ENCODE measurements around the gene MBP. TPM values are rescaled to one million over a fixed set of nuclear protein-coding genes. Genes with fewer than 3 reads are reported as not detected.

The MBP gene
- total RNA-seq, 2 experiments from 2014 or later: 35.9 to 36.6 TPM

DNA sequence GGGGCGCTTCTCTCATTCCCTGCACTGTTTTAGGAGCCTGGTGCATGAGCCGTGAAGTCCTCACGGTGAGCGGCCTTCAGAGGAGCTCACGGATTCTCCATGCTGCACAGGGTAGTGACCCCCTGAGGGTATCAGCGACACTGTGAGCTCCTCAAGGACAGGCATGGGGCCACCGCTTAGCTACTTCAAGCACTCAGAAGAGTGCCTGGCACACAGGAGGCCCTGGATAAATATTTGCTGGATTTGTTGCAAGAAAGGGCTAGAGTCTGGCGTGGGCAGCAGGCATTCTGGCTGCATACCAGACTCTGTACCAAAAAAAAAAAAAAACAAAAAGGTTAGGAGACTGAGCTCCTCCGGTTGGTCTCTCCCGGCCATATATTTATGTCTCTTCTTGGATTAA, 5.7 kb upstream of the MBP start:
- Mint-ChIP-seq H3K27ac (no peak overlapping the region), H3K36me3 (ENCODE audit: low read depth) (peaks cover 5% of the 10 kb centered on the region), H3K4me1 (ENCODE audit: low read depth) (peaks cover 42% of the 10 kb centered on the region), H3K4me3 (no peak overlapping the region), H3K27me3 (ENCODE audit: low read depth) (no peaks in the 10 kb centered on the region), H3K9me3 (peaks cover 16% of the 10 kb centered on the region)
- intact Hi-C loops (cut with micrococcal nuclease): no loop called here
- no peak for DNase-seq
- CTCF ChIA-PET: interaction anchor here (0.8 to 1.2 kb wide), 4 partner anchors 12 to 138 kb away, joined by 3 to 5 read pairs (median 4); no protein-coding TSS in a partner anchor

DNA sequence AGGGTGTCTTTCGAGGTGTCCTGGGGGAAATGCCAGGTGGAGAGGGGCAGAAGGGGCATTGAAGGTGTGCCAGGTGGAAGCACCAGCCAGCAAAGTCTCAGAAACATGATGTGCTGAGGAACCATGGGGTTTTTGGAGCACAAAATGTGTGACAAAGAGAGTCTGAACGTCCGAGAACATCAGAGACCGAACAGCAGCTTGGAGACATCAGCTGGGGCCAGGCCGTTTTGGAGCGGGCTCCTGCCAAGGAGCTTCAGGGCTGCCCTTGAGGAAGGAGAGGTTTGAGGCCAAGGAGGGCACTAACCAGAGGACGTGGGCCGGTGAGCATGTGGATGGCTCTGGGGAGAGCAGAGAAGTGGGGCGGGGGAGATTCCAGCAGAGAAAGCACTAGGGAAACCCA, 5.3 kb upstream of the MBP start:
- intact Hi-C loops (cut with micrococcal nuclease): no loop called here

DNA sequence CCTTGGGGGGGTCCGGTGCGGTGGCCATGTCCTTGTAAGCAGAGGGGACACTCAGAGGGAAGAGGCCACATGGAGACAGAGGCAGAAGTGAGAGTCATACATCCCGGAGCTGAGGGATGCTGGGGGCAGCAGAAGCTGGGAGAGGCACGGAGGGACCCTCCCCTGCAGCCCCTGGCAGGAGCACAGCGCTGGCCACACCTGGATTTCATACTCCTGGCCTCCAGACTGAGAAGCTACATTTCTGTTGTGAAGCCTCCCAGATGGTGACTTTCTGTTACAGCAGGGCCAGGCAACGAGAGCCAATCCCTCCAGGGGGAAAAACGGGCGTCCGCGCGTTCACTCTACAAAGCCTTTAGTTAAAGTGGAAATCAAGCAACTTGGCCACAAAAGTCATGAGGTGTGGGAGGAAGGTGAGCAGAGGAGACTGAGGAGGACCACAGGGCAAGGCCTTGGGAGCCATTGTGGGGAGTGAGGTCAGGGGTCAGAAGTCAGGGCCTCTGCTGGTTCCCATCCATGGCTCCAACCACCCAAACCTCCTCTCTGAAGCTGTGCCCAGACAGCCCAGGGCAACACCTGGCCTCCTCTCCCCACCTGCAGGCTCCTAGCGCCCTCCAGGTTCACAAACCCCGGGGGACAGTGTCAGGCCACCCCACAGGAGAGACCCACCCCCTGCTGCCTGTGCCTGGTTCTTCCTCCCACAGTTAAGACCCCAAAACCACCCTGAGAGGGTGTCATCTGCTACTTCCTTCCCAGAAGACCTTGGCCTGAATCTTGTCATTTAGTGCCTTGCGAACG, 4.5 kb upstream of the MBP start:
- peaks cover 44% of the 10 kb centered on the region for H3K4me1 Mint-ChIP-seq (ENCODE audit: low read depth)
- no peaks in the 10 kb centered on the region for H3K27me3 Mint-ChIP-seq (ENCODE audit: low read depth)
- H3K4me3 Mint-ChIP-seq: no peak overlapping the region
- H3K9me3 Mint-ChIP-seq: peaks cover 4% of the 10 kb centered on the region
- CTCF ChIA-PET: interaction anchor here (0.7 kb wide), 1 partner anchor 36 kb away, joined by 6 read pairs; no protein-coding TSS in a partner anchor
- DNase-seq: no peak
- no peaks in the 10 kb centered on the region for H3K36me3 Mint-ChIP-seq (ENCODE audit: low read depth)
- H3K27ac Mint-ChIP-seq: no peak overlapping the region
- intact Hi-C loops (cut with micrococcal nuclease): no loop called here

More for the DNA sequence above, 5.3 kb upstream of the MBP start:
- Mint-ChIP-seq H3K4me1 (ENCODE audit: low read depth) (peaks cover 44% of the 10 kb centered on the region), H3K27ac (no peak overlapping the region), H3K4me3 (no peak overlapping the region), H3K27me3 (ENCODE audit: low read depth) (no peaks in the 10 kb centered on the region), H3K36me3 (ENCODE audit: low read depth) (peaks cover 5% of the 10 kb centered on the region), H3K9me3 (peaks cover 12% of the 10 kb centered on the region)
- CTCF ChIA-PET: interaction anchor here (0.7 to 1.2 kb wide), 4 partner anchors 37 to 138 kb away, joined by 3 to 6 read pairs (median 4); no protein-coding TSS in a partner anchor
- DNase-seq: no peak

DNA sequence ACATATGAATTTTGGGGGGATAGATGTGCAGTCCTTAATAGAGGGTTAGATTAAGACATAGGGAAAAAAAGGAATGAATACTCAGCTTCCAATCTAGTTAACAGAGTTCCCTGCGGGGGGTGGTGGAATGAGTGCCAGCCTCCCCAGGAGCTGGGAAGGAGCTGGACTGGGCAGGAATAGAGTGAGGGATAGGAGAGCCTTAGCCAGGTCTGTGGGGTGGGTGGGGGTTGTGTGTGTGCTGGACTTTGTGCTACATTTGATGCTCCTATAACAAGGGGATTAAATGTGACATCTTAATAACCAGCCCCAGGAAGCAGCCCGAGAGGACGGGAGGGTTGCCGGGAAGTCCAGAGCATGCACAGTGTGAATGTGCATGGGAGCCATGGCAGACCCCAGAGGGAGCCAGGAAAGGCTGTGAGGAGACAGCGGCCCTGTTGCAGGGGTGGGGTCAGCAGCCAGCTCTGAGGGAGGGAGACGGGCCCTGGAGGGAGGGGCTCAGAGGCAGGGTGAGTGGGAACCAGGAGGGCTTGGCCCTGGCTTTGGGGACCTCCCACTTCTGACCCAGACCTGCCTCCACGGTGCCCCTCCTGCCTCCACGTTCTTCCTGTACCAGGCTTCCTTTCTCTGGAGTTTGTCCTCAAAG, 3.6 kb upstream of the MBP start:
- peaks cover 2% of the 10 kb centered on the region for H3K36me3 Mint-ChIP-seq (ENCODE audit: low read depth)
- peaks cover 36% of the 10 kb centered on the region for H3K4me1 Mint-ChIP-seq (ENCODE audit: low read depth)
- H3K27me3 Mint-ChIP-seq (ENCODE audit: low read depth): no peaks in the 10 kb centered on the region
- H3K27ac Mint-ChIP-seq: no peak overlapping the region
- H3K4me3 Mint-ChIP-seq: no peak overlapping the region
- CTCF ChIA-PET: no interaction called here
- DNase-seq: no peak
- intact Hi-C loops (cut with micrococcal nuclease): no loop called here
- no peaks in the 10 kb centered on the region for H3K9me3 Mint-ChIP-seq

- peaks cover 6% of the 10 kb centered on the region for H3K36me3 Mint-ChIP-seq (ENCODE audit: low read depth)
- no peaks in the 10 kb centered on the region for H3K9me3 Mint-ChIP-seq
- DNase-seq: no peak
- CTCF ChIA-PET: no interaction called here
- H3K27ac Mint-ChIP-seq: no peak overlapping the region
- peaks cover 34% of the 10 kb centered on the region for H3K4me1 Mint-ChIP-seq (ENCODE audit: low read depth)
- intact Hi-C loops (cut with micrococcal nuclease): no loop called here
- no peak overlapping the region for H3K4me3 Mint-ChIP-seq
- H3K27me3 Mint-ChIP-seq (ENCODE audit: low read depth): no peaks in the 10 kb centered on the region
These were observed 2.9 kb upstream of the MBP start for GRCh38 chr18:77135339-77136075.

DNA sequence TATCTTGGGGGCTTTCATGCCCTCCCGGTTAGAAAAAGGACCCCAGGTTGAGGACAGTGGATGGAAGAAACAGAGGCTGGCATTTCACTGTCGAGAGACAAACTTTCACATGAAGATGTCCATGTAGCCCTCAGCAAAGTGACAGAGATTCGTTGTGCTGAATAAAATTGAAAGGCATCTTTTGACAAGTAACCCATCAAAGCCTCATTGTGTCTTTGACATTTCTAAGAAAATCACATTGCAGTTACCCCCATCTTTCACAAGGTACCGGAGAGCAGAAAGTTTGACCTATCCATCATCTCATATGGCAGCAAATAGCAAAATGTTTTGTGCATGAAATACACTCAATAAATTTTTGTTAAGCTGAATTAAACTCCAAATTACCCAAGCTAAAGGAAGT, 2.0 kb upstream of the MBP start:
- no peaks in the 10 kb centered on the region for H3K9me3 Mint-ChIP-seq
- CTCF ChIA-PET: interaction anchor here (1.1 kb wide), 1 partner anchor 77 kb away, joined by 3 read pairs; no protein-coding TSS in a partner anchor
- H3K27ac Mint-ChIP-seq: no peak overlapping the region
- H3K27me3 Mint-ChIP-seq (ENCODE audit: low read depth): no peaks in the 10 kb centered on the region
- peaks cover 13% of the 10 kb centered on the region for H3K36me3 Mint-ChIP-seq (ENCODE audit: low read depth)
- intact Hi-C loops (cut with micrococcal nuclease): loop anchor here (5.0 kb wide), 1 partner anchor 312 kb away; the partner anchor contains the start of gene ZNF236
- no peak for DNase-seq
- no peak overlapping the region for H3K4me3 Mint-ChIP-seq
- peaks cover 34% of the 10 kb centered on the region for H3K4me1 Mint-ChIP-seq (ENCODE audit: low read depth)

DNA sequence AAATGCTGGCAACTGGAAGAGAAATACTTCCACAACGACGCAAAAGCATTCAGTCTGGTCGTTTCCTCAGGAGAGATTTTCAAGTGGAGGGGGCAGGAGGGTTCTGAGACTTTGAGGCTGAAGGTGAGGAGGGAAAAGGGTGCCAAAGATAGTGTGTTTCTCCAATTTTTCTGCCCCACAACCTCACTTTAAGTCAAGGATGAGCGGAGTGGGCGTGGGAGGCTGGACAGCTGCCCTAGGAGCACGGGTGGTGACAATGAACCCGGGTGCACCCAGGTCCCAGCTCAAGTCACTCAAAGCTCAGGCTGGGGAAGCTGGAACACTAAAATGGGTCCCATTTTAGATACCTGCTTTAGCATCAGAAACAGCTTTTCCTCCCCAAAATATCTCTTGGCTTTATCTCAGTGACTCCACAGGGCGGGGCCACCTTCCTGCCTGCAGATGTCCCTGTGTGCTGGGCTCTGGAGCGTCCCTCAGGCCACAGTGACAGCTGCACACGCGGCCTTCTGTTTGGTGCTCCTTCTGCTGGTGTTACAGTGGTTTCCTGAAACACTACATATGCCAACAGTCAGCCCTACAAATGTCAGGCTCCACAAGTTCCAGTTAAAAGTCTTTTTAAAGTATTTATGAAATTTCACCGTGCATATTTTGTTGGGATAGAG, 1.4 kb upstream of the MBP start:
- Mint-ChIP-seq H3K4me3 (peak overlapping the region; percentile 46), H3K27ac (peak overlapping the region; percentile 36), H3K4me1 (ENCODE audit: low read depth) (peaks cover 39% of the 10 kb centered on the region), H3K36me3 (ENCODE audit: low read depth) (peaks cover 15% of the 10 kb centered on the region), H3K9me3 (no peaks in the 10 kb centered on the region), H3K27me3 (ENCODE audit: low read depth) (no peaks in the 10 kb centered on the region)
- CTCF ChIA-PET: interaction anchor here (1.1 kb wide), 1 partner anchor 78 kb away, joined by 3 read pairs; no protein-coding TSS in a partner anchor
- intact Hi-C loops (cut with micrococcal nuclease): loop anchor here (2.0 to 5.0 kb wide), 2 partner anchors 75 to 312 kb away; partner anchors contain the start of gene ZNF236
- peak; percentile 45 for DNase-seq

DNA sequence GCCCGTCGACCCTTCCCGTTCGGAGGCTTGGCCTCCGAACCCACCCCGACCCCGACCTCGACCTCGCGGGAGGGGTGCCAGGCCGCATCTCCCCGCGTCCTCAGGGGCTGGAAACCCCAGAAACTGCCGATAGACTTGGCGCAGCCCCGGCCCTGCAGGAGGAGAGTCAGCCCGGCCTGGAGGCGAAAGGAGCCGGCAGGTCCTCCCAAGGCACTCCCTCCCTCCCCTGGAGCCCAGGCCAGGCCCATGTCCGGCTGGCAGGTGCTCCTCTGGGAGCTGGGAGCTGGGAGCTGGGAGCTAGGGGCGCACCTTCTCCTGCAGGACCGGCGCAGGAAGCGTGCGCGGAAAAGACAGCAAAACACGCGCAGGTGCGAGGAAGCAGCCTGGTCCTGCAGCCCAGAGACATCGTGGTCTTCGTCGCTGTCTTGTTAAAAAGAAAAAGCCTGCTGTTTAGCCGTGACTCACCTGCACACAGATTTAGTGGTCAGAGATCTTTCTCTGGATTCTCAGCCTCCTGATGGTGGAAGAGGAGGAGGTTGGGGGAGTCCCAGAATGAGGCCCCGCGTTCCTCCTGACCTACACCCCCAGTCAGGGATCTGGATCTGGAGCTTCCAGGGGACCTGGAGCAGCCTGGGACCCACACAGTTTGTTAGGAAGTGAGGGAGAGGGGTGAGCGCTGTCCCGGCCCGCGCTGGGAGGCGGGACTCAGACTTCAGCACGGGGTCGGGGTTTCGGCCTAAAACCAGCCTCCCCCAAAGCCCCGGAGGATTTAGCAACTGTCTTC, 660 bp upstream of the MBP start:
- H3K9me3 Mint-ChIP-seq: no peaks in the 10 kb centered on the region
- peaks cover 47% of the 10 kb centered on the region for H3K4me1 Mint-ChIP-seq (ENCODE audit: low read depth)
- H3K27ac Mint-ChIP-seq: peak overlapping the region; percentile 36
- peaks cover 18% of the 10 kb centered on the region for H3K36me3 Mint-ChIP-seq (ENCODE audit: low read depth)
- peak overlapping the region; percentile 54 for H3K4me3 Mint-ChIP-seq
- H3K27me3 Mint-ChIP-seq (ENCODE audit: low read depth): no peaks in the 10 kb centered on the region
- CTCF ChIA-PET: interaction anchor here (0.8 to 2.5 kb wide), 4 partner anchors 13 to 133 kb away, joined by 3 to 13 read pairs (median 6); no protein-coding TSS in a partner anchor
- intact Hi-C loops (cut with micrococcal nuclease): loop anchor here (2.0 to 5.0 kb wide), 2 partner anchors 76 to 311 kb away; partner anchors contain the start of gene ZNF236
- no peak for DNase-seq

DNA sequence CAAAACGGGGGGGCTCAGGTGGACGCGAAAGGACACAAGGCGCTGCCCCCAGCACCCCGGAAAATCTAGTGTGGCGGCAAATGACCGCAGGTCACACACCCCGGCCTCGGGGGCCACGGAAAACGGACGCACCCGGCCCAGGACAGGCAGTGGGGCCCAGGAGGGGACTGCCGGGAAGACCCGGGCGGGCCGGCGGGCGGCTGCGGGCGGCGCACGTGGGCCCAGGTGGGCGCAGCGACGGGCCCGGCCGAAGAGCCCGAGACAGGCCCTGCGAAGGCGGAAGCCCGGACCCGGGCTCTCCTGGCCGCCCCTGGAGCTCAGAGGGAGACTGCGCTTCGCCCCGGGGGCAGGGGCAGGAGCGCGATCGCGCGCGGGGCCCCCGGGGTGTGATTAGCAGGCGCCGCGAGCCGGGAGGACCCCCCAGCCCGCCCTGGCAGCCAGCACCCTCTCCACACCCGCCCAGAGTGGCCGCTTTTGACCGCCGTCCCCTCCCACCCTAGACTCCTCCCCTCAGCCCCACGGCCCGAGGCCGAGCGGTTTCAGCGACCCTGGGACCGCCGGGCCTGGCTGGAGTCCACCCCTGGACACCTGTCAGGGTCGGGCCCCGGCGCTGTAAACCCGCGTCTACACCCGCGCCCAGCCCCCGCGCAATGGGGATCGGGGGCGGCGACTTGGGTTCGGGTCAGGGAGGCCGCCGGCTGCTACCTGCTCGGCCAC, 773 bp downstream of the MBP start:
- peak overlapping the region; percentile 93 for H3K27ac Mint-ChIP-seq
- peak; percentile 26 for DNase-seq
- peak overlapping the region; percentile 90 for H3K4me3 Mint-ChIP-seq
- H3K4me1 Mint-ChIP-seq (ENCODE audit: low read depth): peaks cover 60% of the 10 kb centered on the region
- intact Hi-C loops (cut with micrococcal nuclease): loop anchor here (1.0 to 5.0 kb wide), 5 partner anchors 8 to 310 kb away; partner anchors contain the start of gene ZNF236
- CTCF ChIA-PET: interaction anchor here (0.7 to 2.5 kb wide), 12 partner anchors 9 to 329 kb away, joined by 3 to 13 read pairs (median 6); no protein-coding TSS in a partner anchor
- no peaks in the 10 kb centered on the region for H3K9me3 Mint-ChIP-seq
- H3K27me3 Mint-ChIP-seq (ENCODE audit: low read depth): no peaks in the 10 kb centered on the region
- H3K36me3 Mint-ChIP-seq (ENCODE audit: low read depth): peaks cover 18% of the 10 kb centered on the region

DNA sequence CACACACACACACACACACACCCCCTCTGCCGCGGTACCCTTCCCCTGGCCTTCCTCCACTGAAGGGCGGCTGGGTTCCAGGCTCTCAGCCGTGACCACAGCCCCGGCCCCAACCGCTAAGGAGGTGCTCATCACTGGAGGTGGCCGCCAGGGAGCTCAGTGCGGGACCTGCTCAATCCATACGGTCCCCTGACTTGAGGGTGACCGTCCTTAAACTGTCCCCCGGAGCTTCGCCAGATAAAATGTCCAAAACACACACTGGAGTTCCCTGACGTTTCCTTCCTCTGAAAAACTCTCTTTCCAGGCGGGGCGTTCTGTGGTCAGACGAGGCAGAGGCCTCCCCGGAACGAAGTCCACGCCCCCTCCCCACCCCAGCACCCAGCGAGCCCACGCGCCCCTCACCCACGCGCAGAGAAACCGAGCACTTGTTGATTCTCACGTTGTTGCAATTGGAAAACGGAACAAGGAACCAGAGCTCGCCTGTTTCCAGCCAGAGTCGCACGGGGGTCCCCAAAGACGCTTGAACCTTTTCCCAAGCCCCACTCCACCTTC, 1.4 kb downstream of the MBP start:
- CTCF ChIA-PET: interaction anchor here (0.6 to 2.5 kb wide), 14 partner anchors 8 to 328 kb away, joined by 3 to 13 read pairs (median 6); no protein-coding TSS in a partner anchor

More for the DNA sequence above, 1.4 kb downstream of the MBP start:
- peaks cover 65% of the 10 kb centered on the region for H3K4me1 Mint-ChIP-seq (ENCODE audit: low read depth)
- H3K4me3 Mint-ChIP-seq: peak overlapping the region; percentile 90
- peaks cover 18% of the 10 kb centered on the region for H3K36me3 Mint-ChIP-seq (ENCODE audit: low read depth)
- peak overlapping the region; percentile 93 for H3K27ac Mint-ChIP-seq
- H3K9me3 Mint-ChIP-seq: no peaks in the 10 kb centered on the region
- intact Hi-C loops (cut with micrococcal nuclease): loop anchor here (5.0 kb wide), 1 partner anchor 309 kb away; the partner anchor contains the start of gene ZNF236
- DNase-seq: peak; percentile 44
- H3K27me3 Mint-ChIP-seq (ENCODE audit: low read depth): no peaks in the 10 kb centered on the region
